GM12874 (cell line): Measurements from ENCODE around the gene KCNC1.

ENCODE experiments used
- CTCF ChIP-seq: IDR thresholded peaks from 2 replicates; pipeline ENCODE4 v1.5.1; 2011; ENCODE audit warnings: low read depth, mild to moderate bottlenecking, control low read depth, low read length, moderate library complexity; ENCODE audit not compliant: insufficient read depth

The KCNC1 gene

GRCh38 chr11:17782145-17782544 lies 47.6 kb downstream of the KCNC1 start:
- no peak for TF ChIP-seq CTCF

GRCh38 chr11:17782603-17783337 lies 48.2 kb downstream of the KCNC1 start:
- TF ChIP-seq CTCF = no peak

- TF ChIP-seq CTCF = no peak
Observed at GRCh38 chr11:17783878-17784277, 49.3 kb downstream of the KCNC1 start.

- TF ChIP-seq CTCF = no peak
Observed at GRCh38 chr11:17786824-17787525, 52.4 kb downstream of the KCNC1 start.

- TF ChIP-seq CTCF = no peak
Observed at GRCh38 chr11:17788084-17788483, 53.5 kb downstream of the KCNC1 start.

GRCh38 chr11:17790453-17790852 lies 55.9 kb downstream of the KCNC1 start:
- no peak for TF ChIP-seq CTCF

- TF ChIP-seq CTCF = no peak
Observed at GRCh38 chr11:17791144-17791543, 56.6 kb downstream of the KCNC1 start.
